HepG2 (cell line): Measurements from ENCODE around the gene HOXA6. TPM values are rescaled to one million over a fixed set of nuclear protein-coding genes. Genes with fewer than 3 reads are reported as not detected.

Experiments
- ATAC-seq: fragments of 200-7000 bp; cut with Tn5 transposase; 3 replicates; pipeline ENCODE4 v1.9.1; 2020; ENCODE audit warnings: mild to moderate bottlenecking, moderate library complexity
- BruUV-seq: library from RNA; stranded (reverse); fragments of 400-500 nt; replicated peaks from 2 replicates; lab custom pipeline; 2021; lab: Mats Ljungman, UMichigan
- CTCF ChIA-PET: fragments of 300-600 bp; formaldehyde crosslinking; extraction: SDS; loops from one replicate; lab custom pipeline; 2021; ENCODE audit warnings: low total read pairs, inconsistent platforms, low intra/inter-chr PET ratio; lab: Yijun Ruan, JAX
- POLR2A ChIA-PET: fragments of 350-600 bp; sonication (Branson Sonifier 250); formaldehyde crosslinking; loops from one replicate; lab custom pipeline; 2020; ENCODE audit warnings: antibody characterized with exemption, inconsistent platforms; lab: Yijun Ruan, JAX
- DNase-seq: peaks from one replicate; pipeline ENCODE4 v3.0.0-alpha.2; 2015; ENCODE audit warnings: low spot score
- FAIRE-seq: peaks from 3 replicates; lab custom pipeline; 2011; peaks lifted over from hg19 to GRCh38; lab: Jason Lieb, UNC
- H2AFZ ChIP-seq: one replicate; pipeline ENCODE4 v1.6.1; 2011; ENCODE audit warnings: low read length, inconsistent platforms
- H3K27ac ChIP-seq: fragments of 300-600 bp; 3 replicates; pipeline ENCODE4 v1.8.0; 2011; ENCODE audit warnings: mixed run types, mild to moderate bottlenecking, mixed read lengths, low read length, inconsistent platforms; ENCODE audit not compliant: insufficient read depth; ENCODE audit errors: extremely low read length
- H3K27me3 ChIP-seq, 2 experiments: fragments of 200-600 bp in 1 of 2; 2 replicates in 1 of 2; 3 replicates in 1 of 2; pipeline versions ENCODE4 v1.6.0 to v1.8.0; 2011; ENCODE audit warnings: low read length in 2 of 2, mild to moderate bottlenecking in 2 of 2, moderate library complexity in 2 of 2, inconsistent platforms in 1 of 2; ENCODE audit not compliant: insufficient read depth in 2 of 2, control insufficient read depth in 1 of 2
- H3K36me3 ChIP-seq, 2 experiments: fragments of 200-600 bp in 1 of 2; replicated peaks in 1 of 2; 2 replicates in 1 of 2; 3 replicates in 1 of 2; pipeline versions ENCODE4 v1.5.1 to v1.8.0; 2011; ENCODE audit warnings: low read length in 2 of 2, inconsistent platforms in 1 of 2; ENCODE audit not compliant: insufficient read depth in 2 of 2, control insufficient read depth in 1 of 2
- H3K4me1 ChIP-seq: 2 replicates; pipeline ENCODE4 v1.5.1; 2012; ENCODE audit warnings: low read length, inconsistent platforms; ENCODE audit not compliant: insufficient read depth
- H3K4me2 ChIP-seq: 2 replicates; pipeline ENCODE4 v1.6.0; 2011; ENCODE audit warnings: low read depth, low read length, inconsistent platforms
- H3K4me3 ChIP-seq, 3 experiments: fragments of 200-600 bp in 1 of 3; sonication (generic), shearing (Covaris generic) in 1 of 3; replicated peaks in 1 of 3; 2 replicates each; pipeline ENCODE4 v1.5.1; 2011 to 2016; ENCODE audit warnings: low read length in 3 of 3, inconsistent platforms in 2 of 3, low read depth in 2 of 3, mild to moderate bottlenecking in 2 of 3, control low read depth in 1 of 3, mixed read lengths in 1 of 3; ENCODE audit not compliant: insufficient read depth in 1 of 3
- H3K79me2 ChIP-seq: one replicate; pipeline ENCODE4 v1.6.1; 2011; ENCODE audit warnings: low read length, inconsistent platforms; ENCODE audit not compliant: insufficient read depth
- H3K9ac ChIP-seq: 2 replicates; pipeline ENCODE4 v1.6.0; 2011; ENCODE audit warnings: mild to moderate bottlenecking, low read depth, low read length, inconsistent platforms; ENCODE audit not compliant: insufficient read depth
- H3K9me3 ChIP-seq: 2 replicates; pipeline ENCODE4 v1.5.1; 2012; ENCODE audit warnings: mild to moderate bottlenecking, low read length
- H4K20me1 ChIP-seq: 2 replicates; pipeline ENCODE4 v1.6.0; 2011; ENCODE audit warnings: inconsistent platforms, mild to moderate bottlenecking, low read length, moderate library complexity; ENCODE audit not compliant: insufficient read depth
- BCL6 ChIP-seq: IDR thresholded peaks from 2 replicates; pipeline ENCODE4 v1.6.1; 2016; ENCODE audit warnings: missing genetic modification reagents, missing compliant biosample characterization
- CTCF ChIP-seq: sonication (generic); formaldehyde crosslinking; IDR thresholded peaks from 2 replicates; pipeline ENCODE4 v1.5.0; 2020; ENCODE audit warnings: mild to moderate bottlenecking, missing genetic modification reagents, moderate library complexity
- EZH2 ChIP-seq: conservative IDR thresholded peaks from 2 replicates; pipeline ENCODE4 v1.6.1; 2012; ENCODE audit warnings: mild to moderate bottlenecking, low read depth, low read length, moderate library complexity
- HDAC1 ChIP-seq: sonication (generic); formaldehyde crosslinking; IDR thresholded peaks from 2 replicates; pipeline ENCODE4 v1.5.1; 2020; ENCODE audit warnings: mild to moderate bottlenecking, missing genetic modification reagents
- HNRNPLL ChIP-seq: fragments of 200-400 bp; formaldehyde crosslinking; IDR thresholded peaks from 2 replicates; pipeline ENCODE4 v1.6.1; 2017; ENCODE audit warnings: mild to moderate bottlenecking, low read depth, low read length; ENCODE audit not compliant: poor library complexity, severe bottlenecking
- NFKB2 ChIP-seq: sonication (generic); formaldehyde crosslinking; IDR thresholded peaks from 2 replicates; pipeline ENCODE4 v1.4.0; 2020; ENCODE audit warnings: missing genetic modification reagents, borderline replicate concordance
- NR2F1 ChIP-seq, 2 experiments: fragments of 450-650 bp in 1 of 2; formaldehyde crosslinking in 1 of 2; IDR thresholded peaks; 2 replicates each; pipeline versions ENCODE4 v1.5.0 to v1.6.1; 2016 to 2020; ENCODE audit warnings: mild to moderate bottlenecking in 1 of 2, missing compliant biosample characterization in 1 of 2, missing genetic modification reagents in 1 of 2, moderate library complexity in 1 of 2
- WGBS: methylation state at CpG from one replicate; pipeline ENCODE4 v1.1.6; 2017; ENCODE audit warnings: low lambda C conversion rate; 5-methylcytosine and 5-hydroxymethylcytosine counted together
- in situ Hi-C: cut with HindIII; loops from 2 replicates; pipeline ENCODE4 v1.10.0; 2017; ENCODE audit warnings: low pct_unique_long_range_greater_than_20kb; ENCODE audit not compliant: extremely low pct_ligation_motif_present
- intact Hi-C: fragments of 100-400 bp; cut with micrococcal nuclease; formaldehyde crosslinking; loops from one replicate; pipeline ENCODE4 v1.10.0; 2022; ENCODE audit not compliant: unreplicated experiment
- polyA plus RNA-seq, 8 experiments: library from polyadenylated mRNA; depleted of rRNA in 3 of 8; stranded (reverse) in 7 of 8; unstranded in 1 of 8; fragments of >200 nt; fragmentation: Illumina TruSeq in 4 of 8; extraction: Trizol in 4 of 8; gene quantifications; 2 replicates each; pipeline versions ENCODE4 v1.2.1 to v1.2.3, GENCODE V29; 2011 to 2016; ENCODE audit warnings: low read depth in 4 of 8, missing spikeins in 1 of 8, mixed read lengths in 1 of 8; ENCODE audit not compliant: insufficient read depth in 1 of 8
- total RNA-seq, 5 experiments: library from RNA; depleted of rRNA; stranded (reverse); fragments of >200 nt; fragmentation: Illumina TruSeq; extraction: Trizol; gene quantifications; 2 replicates each; pipeline ENCODE4 v1.2.3, GENCODE V29; 2016; ENCODE audit warnings: low read depth in 1 of 5

Gene HOXA6
- total and polyA plus RNA-seq, 2 of the 13 experiments (the other 11 are each of a cell fraction or from before 2014, with no cell fraction given): 1.3 to 1.5 TPM

GRCh38 chr7:27165089-27165995 is 17.8 kb upstream of the HOXA6 start, which contains the start of gene HOXA9:
HOXA9 (minus strand) TSS chr7:27165537; CDS start chr7:27165457, 80 bp downstream.
- intact Hi-C loops: no loop called here
- Histone ChIP-seq H3K27ac (no peak within 1 kb of the TSS), H3K27me3 (peaks cover 2 to 48% of the 10 kb centered on the region in 2 experiments), H3K4me1 (0 out of 2 replicates have a peak, but pooled peaks cover 3% of the 10 kb centered on the region), H2AFZ (no peak within 1 kb of the TSS), H3K4me3 (peak within 1 kb of the TSS in 2 of 3 experiments; percentile 44 to 63; a peak in 3 of 6 replicates), H3K79me2 (no peaks in the 10 kb centered on the region), H3K4me2 (peak within 1 kb of the TSS; percentile 55; the same call in 1 of the 2 replicates), H4K20me1 (no peaks in the 10 kb centered on the region), H3K9me3 (no peaks in the 10 kb centered on the region), H3K9ac (no peak within 1 kb of the TSS), H3K36me3 (no peaks in the 10 kb centered on the region)
- 87% methylated on average over 59 of the region's 82 CpGs for WGBS
- ATAC-seq (no peak), FAIRE-seq (no peak), DNase-seq (no peak)
- ChIA-PET POLR2A (no interaction called here), CTCF (no interaction called here)
- in situ Hi-C loops: loop anchor here (25.0 kb wide), 1 partner anchor 1078 kb away; no protein-coding TSS in a partner anchor
- TF ChIP-seq HDAC1: no peak
- no TSS peak for BruUV-seq

- in situ Hi-C loops: loop anchor here (25.0 kb wide), 1 partner anchor 1077 kb away; no protein-coding TSS in a partner anchor
- no TSS peak for BruUV-seq
- peaks cover 2 to 45% of the 10 kb centered on the region in 2 experiments for H3K27me3 ChIP-seq
- ATAC-seq (peak; percentile 19; the same call in 2 of the 3 replicates), FAIRE-seq (no peak), DNase-seq (no peak)
- H3K4me3 ChIP-seq: peak overlapping the region in 2 of 3 experiments; percentile 44 to 63; a peak in 3 of 6 replicates
- 59% methylated on average over 33 of the region's 47 CpGs for WGBS
- intact Hi-C loops: loop anchor here (5.0 kb wide), 1 partner anchor 482 kb away; no protein-coding TSS in a partner anchor
- H3K79me2 ChIP-seq: no peaks in the 10 kb centered on the region
- no peak overlapping the region for H2AFZ ChIP-seq
- no peak overlapping the region for H3K27ac ChIP-seq
- H4K20me1 ChIP-seq: no peaks in the 10 kb centered on the region
- CTCF ChIA-PET: no interaction called here
- 0 out of 2 replicates have a peak, but pooled peaks have one; percentile 26 for TF ChIP-seq CTCF (CRISPR knock-in tag)
- peak; percentile 18; the same call in 1 of the 2 replicates for TF ChIP-seq NFKB2 (CRISPR knock-in tag)
- peak; percentile 36; the same call in 1 of the 2 replicates for TF ChIP-seq BCL6 (CRISPR knock-in tag)
- no peak for TF ChIP-seq NR2F1 (CRISPR knock-in tag; IDR thresholded peaks at IDR 0.05)
- TF ChIP-seq HNRNPLL: peak; percentile 18
- TF ChIP-seq EZH2: 0 out of 2 replicates have a peak, but pooled peaks have one; percentile 57
- POLR2A ChIA-PET: no interaction called here
- H3K9ac ChIP-seq: no peak overlapping the region
- no peaks in the 10 kb centered on the region for H3K36me3 ChIP-seq
- H3K4me1 ChIP-seq: 0 out of 2 replicates have a peak, but pooled peaks cover 4% of the 10 kb centered on the region
- peak overlapping the region; percentile 55; the same call in 1 of the 2 replicates for H3K4me2 ChIP-seq
- H3K9me3 ChIP-seq: no peaks in the 10 kb centered on the region
Measured at GRCh38 chr7:27164367-27165088, 17.0 kb upstream of the HOXA6 start.
